Transverse colon (tissue), 3 donors: ENCODE results near the gene CYTH3.

Experiments used
- EP300 ChIP-seq: sonication (generic); formaldehyde crosslinking; IDR thresholded peaks from one replicate; pipeline ENCODE4 v1.6.1; 2017; ENCODE audit warnings: antibody characterized with exemption, low read depth
- TF ChIP-seq, protein P1 (sequence below), 5 experiments: fragments of 200-600 bp in 3 of 5; fragments of 450-650 bp in 2 of 5; sonication (generic) in 3 of 5; IDR thresholded peaks; 1 replicate in 2 of 5; 2 replicates in 3 of 5; pipeline ENCODE4 v1.5.1; 2016 to 2017; ENCODE audit warnings: antibody characterized with exemption in 5 of 5, inconsistent platforms in 3 of 5, mild to moderate bottlenecking in 2 of 5, moderate library complexity in 1 of 5

DNA sequence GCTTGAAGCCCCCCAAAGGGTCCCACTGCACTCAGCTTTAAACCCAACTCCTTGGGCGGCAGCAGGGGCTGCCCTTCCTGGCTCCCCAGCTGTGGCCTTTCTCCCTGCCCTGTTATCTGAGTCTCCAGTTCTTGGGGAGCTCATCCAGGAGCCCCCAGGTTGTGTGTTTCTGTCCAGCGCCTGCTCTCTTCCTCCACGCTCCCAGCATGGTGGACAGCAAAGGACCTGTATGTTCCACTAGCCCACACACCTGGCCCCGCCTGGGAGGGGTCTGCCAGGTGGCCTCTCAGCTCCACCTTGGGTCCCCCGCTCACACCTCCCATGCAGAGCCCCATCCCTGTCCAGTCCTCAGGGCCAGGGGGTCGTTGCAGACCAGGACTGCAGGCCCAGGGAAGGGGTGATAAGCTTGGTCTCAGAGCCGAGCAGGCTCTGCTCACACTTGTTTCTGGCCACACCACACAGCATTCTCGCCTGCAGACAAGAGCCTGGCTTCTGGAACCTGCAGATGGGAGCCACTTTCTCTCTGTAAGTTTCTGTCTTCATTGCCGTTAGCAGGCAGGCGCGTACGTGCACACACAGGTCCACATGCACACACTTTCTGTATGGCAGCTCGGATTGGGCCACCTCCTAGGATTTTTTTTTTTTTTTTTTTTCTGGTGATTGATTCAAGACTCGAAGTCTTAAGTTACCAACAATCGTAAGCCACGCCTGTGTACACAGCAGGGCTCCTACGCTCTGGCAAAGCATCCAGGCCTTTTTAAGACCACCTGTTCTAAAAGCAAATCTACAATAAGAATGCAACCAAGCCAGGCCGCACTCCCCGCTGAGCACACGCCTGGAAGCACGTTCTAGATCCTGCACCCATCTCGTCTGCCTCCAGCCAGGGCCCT, 104.6 kb downstream of the CYTH3 start:
- TF ChIP-seq, protein P1, sequence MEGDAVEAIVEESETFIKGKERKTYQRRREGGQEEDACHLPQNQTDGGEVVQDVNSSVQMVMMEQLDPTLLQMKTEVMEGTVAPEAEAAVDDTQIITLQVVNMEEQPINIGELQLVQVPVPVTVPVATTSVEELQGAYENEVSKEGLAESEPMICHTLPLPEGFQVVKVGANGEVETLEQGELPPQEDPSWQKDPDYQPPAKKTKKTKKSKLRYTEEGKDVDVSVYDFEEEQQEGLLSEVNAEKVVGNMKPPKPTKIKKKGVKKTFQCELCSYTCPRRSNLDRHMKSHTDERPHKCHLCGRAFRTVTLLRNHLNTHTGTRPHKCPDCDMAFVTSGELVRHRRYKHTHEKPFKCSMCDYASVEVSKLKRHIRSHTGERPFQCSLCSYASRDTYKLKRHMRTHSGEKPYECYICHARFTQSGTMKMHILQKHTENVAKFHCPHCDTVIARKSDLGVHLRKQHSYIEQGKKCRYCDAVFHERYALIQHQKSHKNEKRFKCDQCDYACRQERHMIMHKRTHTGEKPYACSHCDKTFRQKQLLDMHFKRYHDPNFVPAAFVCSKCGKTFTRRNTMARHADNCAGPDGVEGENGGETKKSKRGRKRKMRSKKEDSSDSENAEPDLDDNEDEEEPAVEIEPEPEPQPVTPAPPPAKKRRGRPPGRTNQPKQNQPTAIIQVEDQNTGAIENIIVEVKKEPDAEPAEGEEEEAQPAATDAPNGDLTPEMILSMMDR (IDR thresholded peaks at IDR 0.05), result no peak
- TF ChIP-seq EP300, result no peak
